ENCODE results near the gene DGKQ.

DGKQ gene

GRCh38 chr4:984336-985054 lies 11.1 kb upstream of the DGKQ start:
- TF ChIP-seq SIN3A (IDR thresholded peaks at IDR 0.05; ENCODE audit: borderline replicate concordance, insufficient read depth, low read length) = no peak

GRCh38 chr4:982814-983213 lies 9.4 kb upstream of the DGKQ start:
- TF ChIP-seq REST (IDR thresholded peaks at IDR 0.05; ENCODE audit: insufficient read depth in 1 of 2, low read depth in 2 of 2, low read length in 2 of 2) = no peak

- TF ChIP-seq SIN3A (IDR thresholded peaks at IDR 0.05; ENCODE audit: borderline replicate concordance, insufficient read depth, low read length) = no peak
- no peak for TF ChIP-seq FOXP2 (optimal IDR thresholded peaks at IDR 0.05; ENCODE audit: borderline replicate concordance, extremely low read depth, extremely low read length, insufficient read depth)
- TF ChIP-seq TAF1 (IDR thresholded peaks at IDR 0.05; ENCODE audit: borderline replicate concordance, insufficient read depth, low read length) = no peak
- no peak for TF ChIP-seq REST (IDR thresholded peaks at IDR 0.05; ENCODE audit: insufficient read depth in 1 of 2, low read depth in 2 of 2, low read length in 2 of 2)
- no peak for TF ChIP-seq POLR2AphosphoS5 (IDR thresholded peaks at IDR 0.05; ENCODE audit: low read depth, low read length)
These were observed 8.9 kb upstream of the DGKQ start for GRCh38 chr4:982291-982690.

- TF ChIP-seq POLR2AphosphoS5 (IDR thresholded peaks at IDR 0.05; ENCODE audit: low read depth, low read length) (no peak), TAF1 (IDR thresholded peaks at IDR 0.05; ENCODE audit: borderline replicate concordance, insufficient read depth, low read length) (no peak), SIN3A (IDR thresholded peaks at IDR 0.05; ENCODE audit: borderline replicate concordance, insufficient read depth, low read length) (no peak), REST (IDR thresholded peaks at IDR 0.05; ENCODE audit: insufficient read depth in 1 of 2, low read depth in 2 of 2, low read length in 2 of 2) (no peak), FOXP2 (optimal IDR thresholded peaks at IDR 0.05; ENCODE audit: borderline replicate concordance, extremely low read depth, extremely low read length, insufficient read depth) (no peak)
These were observed 5.8 kb upstream of the DGKQ start for GRCh38 chr4:978957-979701.

GRCh38 chr4:974668-975067 lies 1.3 kb upstream of the DGKQ start:
- TF ChIP-seq TAF1 (IDR thresholded peaks at IDR 0.05; ENCODE audit: borderline replicate concordance, insufficient read depth, low read length) = no peak
- TF ChIP-seq POLR2AphosphoS5 (IDR thresholded peaks at IDR 0.05; ENCODE audit: low read depth, low read length) = no peak
- no peak for TF ChIP-seq FOXP2 (optimal IDR thresholded peaks at IDR 0.05; ENCODE audit: borderline replicate concordance, extremely low read depth, extremely low read length, insufficient read depth)
- no peak for TF ChIP-seq REST (IDR thresholded peaks at IDR 0.05; ENCODE audit: insufficient read depth in 1 of 2, low read depth in 2 of 2, low read length in 2 of 2)
- TF ChIP-seq SIN3A (IDR thresholded peaks at IDR 0.05; ENCODE audit: borderline replicate concordance, insufficient read depth, low read length) = no peak
